Bone marrow (tissue), 2 donors: ENCODE measurements around the gene ZFHX3.

Source experiments
- DNase-seq, 2 donors: peaks; one replicate each; lab custom pipeline; 2025; lab: John Stamatoyannopoulos, UW

The ZFHX3 gene

DNA sequence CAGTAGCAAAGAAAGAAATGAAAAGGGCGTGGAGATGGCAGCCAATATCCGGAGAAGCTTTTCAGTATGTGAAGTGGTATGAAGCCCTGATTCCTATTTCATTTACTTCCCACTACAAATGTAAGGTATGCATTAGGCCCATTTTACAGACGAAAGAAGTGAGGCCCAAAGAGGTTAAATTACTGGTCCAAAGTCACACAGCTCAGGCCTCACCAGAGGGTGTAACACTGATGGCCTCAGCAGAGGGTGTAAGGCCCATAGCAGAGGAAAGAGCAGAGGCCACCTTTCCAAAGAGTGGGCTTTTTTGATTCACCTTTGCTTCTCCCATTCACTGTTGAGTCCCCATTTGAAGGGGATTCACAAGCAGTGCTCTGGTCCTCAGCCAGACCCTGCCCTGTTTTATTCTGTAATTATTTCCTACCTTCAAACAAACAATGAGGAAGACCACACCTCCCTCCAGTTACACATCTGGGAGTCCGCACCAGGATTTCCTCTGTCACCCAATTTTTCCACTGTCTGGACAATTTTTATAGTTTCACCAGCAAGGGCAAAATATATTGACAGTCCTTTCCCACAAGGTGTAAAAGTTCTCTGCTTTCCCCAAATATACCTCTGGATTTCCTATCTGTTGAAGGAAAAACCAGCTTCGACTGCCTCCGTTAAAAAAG, 7.1 kb downstream of the ZFHX3 start:
- no peak for DNase-seq

- no peak for DNase-seq
Observed at GRCh38 chr16:73040136-73040535, 7.8 kb downstream of the ZFHX3 start.

GRCh38 chr16:73037845-73038570, 9.9 kb downstream of the ZFHX3 start:
- DNase-seq, result no peak

DNA sequence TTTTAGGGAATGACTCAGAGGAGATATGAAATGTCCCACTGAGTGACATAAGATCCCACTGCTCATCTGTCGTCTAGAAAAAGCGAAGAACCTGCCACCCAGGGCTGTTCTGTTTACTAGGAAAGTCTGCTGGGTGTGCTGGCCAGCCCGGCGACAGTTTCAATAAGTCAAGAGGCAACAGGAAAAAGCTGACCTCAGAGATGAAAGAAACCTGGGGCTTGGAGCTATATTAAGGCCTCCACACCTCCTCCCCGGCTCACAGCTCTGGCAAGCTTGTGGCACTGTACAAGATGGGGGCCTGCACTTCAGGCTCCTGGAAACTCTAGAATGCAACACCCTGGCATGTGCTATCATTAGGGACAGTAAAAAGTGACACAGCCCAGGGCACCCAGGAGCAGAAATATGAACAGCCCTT, 10.6 kb downstream of the ZFHX3 start:
- no peak for DNase-seq

GRCh38 chr16:73036074-73036826, 11.7 kb downstream of the ZFHX3 start:
- no peak for DNase-seq

DNA sequence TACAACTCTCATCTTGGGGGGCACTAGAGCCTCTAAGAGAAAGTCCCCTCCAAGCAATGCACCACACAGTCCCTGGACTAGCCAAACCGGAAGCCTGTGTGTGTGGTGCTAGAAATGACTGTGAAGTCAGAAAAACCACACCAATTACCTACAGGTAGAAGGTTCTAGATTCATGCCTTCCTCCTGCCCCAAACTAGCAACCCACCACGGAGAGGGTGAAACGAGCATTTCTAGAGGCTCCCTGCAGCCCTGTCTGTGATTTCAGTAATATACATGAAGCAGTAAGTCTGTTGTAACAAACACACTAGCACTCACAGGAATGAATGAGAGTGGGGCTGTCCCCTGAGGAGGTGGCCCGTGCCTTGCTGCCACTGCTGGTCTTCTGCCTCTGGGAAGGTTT, 13.6 kb downstream of the ZFHX3 start:
- DNase-seq, result no peak

DNA sequence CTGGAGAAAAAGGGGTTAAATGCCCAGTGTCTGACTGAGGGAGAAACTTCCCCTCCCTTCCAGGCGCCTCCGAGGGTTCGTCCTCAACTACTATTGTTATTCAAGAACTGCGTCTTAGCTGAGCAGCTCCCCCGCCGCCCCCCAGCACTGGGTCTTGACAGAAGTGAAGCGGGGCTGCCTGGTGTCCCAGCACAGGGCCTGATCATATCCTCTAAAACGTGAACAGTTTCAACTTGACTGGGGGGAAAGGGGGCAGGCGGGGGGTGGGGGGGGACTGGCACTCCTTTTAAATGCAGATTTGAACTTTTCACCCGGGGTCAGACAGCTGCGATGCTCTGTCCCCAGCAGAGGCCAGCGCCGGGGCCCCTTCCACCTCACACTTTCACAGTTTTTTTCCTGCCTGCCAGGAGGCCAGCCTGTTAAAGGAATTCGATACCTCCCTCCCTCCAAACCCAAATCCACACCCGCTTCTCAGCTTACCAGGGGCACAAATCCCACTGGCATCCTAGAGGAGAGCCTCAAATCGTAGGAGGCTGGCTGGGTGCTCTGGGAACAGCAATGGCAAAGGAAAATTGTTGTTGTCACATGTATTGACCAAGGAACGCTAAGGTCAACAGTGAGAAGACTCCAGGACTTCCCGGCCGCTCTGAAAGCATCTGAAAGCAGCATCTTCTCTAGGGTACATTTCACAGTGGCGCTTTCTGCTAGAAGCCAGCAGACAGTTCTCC, 14.5 kb downstream of the ZFHX3 start:
- DNase-seq, result no peak

GRCh38 chr16:73032541-73033270, 15.2 kb downstream of the ZFHX3 start:
- no peak for DNase-seq

DNA sequence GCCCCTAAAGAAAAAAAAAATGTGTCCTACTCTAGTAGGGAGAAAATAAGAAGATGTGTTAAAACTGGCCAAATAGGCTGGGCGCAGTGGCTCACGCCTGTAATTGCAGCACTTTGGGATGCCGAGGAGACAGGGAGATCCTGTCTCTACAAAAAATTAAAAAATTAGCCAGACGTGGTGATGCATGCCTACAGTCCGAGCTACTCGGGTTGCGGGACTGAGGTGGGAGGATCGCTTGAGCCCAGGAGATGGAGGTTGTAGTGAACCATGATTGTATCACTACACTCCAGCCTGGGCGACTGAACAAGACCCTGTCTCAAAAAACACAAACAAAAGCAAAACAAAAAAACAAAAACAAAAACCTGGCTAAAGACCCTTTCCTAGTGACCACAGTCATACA, 15.9 kb downstream of the ZFHX3 start:
- DNase-seq, result no peak

DNA sequence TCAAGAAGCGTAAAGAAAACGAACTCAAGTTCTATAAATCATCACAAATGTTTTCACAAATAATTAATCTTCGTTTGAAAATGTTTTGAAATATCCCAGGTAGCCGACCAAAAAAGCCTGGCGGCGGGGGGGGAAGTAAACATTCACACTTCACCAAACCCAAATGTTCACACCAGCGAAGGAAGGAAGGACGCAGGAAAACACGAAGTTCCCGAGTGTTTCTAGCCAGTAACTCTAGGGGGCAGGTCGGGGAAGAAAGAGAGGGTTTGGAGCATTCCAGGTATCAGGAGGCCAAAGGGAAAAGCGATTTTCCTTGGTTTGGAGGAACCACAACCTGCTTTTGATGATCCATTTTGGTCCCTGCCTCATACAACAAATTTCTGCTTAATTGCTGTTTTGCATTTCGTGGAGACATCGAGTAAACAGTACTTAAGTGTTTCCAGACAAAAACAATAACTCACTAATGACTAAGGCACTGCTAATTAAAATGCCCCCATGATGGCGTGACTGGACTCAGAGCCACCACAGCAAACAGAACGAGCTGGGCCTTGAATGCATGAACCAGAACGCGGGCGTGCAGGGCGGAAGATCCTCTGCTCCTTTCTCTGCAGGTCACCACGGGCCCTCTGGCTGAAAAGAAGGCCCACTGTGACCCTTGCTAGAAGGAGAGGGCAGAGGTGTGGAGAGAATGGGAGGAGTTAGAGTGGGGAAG, 16.6 kb downstream of the ZFHX3 start:
- DNase-seq, result no peak

DNA sequence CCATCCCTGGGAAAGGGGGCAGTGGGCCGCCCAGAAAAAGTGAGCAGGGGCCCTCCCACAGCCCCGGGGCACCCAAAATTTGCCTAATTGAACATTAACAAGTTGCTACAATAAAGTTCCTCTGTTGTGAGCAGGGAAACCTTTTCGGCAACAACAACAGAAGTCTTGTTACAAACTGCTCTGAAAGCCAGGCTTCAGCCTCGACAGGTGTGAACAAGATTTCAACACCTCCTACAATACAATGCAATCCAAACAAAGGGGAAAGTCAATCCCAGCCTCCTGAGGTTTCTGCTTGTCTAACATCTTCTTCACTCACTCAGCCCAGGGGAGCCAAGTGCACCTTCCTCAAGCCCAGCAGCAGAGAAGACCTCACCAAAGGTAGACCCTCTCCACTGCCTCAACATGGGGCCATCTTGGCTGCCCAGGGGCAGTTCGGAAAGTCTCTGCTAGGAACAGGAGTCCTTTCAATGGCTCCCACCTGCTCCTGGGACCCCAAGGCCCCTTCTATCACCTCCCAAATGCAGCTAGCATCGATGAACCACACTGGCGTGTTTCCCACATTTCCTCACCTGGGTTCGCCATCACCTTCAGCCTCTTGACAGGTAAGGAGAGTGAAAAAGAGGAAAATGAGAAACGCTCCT, 19.1 kb downstream of the ZFHX3 start:
- no peak for DNase-seq

DNA sequence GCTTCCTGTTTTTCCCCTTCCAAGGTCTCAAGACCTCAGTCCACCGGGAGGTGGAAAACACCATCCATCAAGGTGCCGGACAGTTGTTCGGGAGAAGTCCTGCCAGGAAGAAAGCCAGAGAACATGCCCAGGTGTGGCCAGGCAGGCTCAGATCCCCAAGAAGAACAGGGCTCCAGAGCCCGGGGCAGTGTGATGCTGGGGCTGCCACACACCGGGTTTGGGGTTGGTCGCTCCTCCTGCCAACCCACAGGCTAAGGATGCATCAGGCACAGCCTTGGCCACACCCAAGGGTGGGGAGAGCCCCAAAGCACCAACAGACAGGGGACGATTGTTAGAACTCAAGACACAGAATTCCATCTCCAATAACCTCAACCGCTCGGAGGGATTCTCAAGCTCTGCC, 19.7 kb downstream of the ZFHX3 start:
- no peak for DNase-seq

DNA sequence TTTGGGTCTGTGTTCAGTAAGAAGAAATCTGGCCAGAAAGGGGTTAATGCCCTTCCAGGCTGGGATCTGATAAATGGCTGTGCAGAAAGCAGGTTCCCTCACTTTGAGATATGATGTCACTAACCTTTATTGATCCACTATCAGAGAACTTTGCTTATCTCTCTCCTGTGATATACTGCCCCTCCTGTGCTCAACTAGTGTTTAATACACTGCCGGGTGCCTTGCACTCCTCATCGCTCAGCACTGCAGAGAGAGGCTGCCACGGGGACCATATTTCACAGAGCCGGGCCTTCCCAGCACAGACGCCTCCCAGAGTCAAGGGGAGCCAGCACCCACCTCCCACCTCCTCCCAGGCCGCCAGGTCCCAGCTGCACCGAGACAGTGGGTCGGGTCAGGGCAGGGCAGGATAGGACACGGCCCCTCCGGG, 20.2 kb downstream of the ZFHX3 start:
- no peak for DNase-seq

DNA sequence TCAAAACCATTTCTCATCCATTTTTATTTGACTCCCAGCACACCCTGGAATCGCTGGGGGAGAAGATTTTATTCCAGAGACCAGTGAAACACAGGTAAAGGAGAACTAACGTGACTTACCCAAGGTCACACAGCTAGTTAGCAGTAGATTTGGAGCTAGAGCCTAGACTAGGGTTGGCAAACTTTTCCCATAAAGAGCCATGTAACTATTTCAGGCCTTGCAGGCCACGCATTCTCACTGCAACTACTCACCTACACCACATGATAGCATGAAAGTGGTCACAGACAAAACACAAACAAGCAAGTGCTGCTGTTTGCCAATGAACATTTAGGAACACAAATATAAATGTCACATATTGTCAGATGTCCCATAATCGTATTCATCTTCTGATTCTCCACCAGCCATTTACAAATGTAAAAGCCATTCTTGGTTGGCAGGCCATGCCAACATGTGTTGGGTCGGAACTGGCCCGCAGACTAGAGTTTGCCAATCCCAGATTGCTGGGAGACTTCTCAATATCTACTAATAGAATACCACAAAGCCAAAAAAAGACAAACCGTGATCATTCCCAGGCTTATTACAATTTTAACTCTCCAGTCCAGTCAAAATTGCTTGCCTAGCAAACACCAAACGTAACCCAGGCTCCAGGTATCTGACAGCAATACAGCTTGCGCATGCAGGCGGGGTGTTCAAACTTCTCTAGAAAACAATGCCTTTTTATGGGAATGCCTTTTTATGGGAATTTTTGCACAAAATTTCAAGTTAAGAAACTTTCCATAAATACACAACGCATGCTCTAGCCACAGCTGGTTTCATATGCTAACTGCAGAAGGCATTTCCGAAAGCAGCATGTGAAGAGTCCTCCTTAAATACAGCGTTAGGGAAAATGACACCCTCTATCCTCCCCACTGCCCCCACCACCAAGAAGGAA, 20.9 kb downstream of the ZFHX3 start:
- no peak for DNase-seq

- DNase-seq, result no peak
Observed at GRCh38 chr16:73025856-73026210, 22.1 kb downstream of the ZFHX3 start.

- DNase-seq, result no peak
Observed at GRCh38 chr16:73025151-73025855, 22.6 kb downstream of the ZFHX3 start.

DNA sequence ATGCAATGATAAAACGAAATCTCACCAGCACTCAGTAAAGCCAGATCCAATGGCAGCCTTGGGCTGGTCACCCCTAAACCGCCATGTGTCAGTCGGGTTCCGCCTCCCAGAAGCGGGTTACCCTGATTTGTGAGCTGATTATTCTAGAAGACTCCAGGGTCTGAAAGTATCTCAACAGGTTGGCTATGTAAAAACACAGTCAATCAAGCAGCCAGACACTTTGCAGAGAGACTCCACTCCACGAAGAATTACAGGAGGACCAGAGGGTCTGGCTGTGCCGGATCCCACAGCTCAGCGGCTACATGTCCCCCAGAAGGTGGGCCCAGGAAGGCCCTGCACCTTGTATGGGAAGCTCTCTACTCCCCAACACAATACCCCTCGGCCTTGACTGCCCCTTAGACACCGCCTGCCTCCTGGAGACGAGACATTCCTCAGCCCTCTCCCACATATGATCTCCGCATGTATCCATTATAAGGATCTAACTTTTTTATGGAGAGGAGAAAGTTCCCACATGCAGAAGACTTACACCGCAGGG, 23.3 kb downstream of the ZFHX3 start:
- no peak for DNase-seq

DNA sequence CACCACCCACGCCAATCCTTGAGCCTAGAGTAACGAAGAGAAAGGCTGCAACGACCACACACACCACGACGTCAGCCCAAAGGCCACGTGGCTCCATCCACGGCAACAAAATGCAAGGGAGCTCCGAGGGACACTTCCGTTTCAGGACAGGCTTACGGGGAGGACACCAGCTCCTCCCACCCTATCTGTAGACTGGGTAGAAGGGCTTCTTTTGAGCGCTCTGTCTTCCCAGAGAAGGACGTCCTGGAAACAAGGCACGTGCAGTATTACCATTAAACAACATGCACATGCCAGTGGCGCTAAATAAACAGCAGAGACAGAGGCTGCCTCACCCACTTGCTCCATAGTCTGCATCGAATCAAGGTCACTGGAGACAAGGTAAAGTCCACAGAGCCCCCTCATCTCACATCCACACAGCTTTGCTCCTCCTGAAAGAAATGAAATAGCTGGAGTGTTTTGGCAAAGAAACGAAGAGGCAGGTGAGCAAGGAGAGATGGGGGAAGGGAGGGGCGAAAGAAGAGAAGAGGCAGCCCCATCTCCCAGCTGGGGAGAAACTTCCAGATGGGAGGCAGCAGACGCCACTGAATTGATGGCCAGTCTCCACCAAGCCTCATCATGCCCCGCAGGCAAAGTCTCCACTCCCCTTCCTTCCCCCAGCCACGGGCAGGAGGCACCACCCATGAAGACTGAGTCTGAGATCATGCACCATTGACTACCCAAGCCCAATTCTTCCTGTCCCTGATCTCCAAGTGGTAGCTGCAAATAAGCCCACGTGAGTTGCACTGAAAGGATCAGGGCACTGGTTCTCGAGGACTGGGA, 24.0 kb downstream of the ZFHX3 start:
- no peak for DNase-seq
